Uterus (tissue), 4 donors: ENCODE results near the gene NTRK2. TPM values are rescaled to one million over a fixed set of nuclear protein-coding genes. Genes with fewer than 3 reads are reported as not detected.

ENCODE experiments used
- DNase-seq, 2 donors: peaks; one replicate each; pipeline ENCODE4 v3.0.0-alpha.2; 2019 to 2020
- H3K27ac ChIP-seq, 2 donors: fragments of 200-600 bp; sonication (generic); 1 replicate in 1 of 2; 2 replicates in 1 of 2; pipeline ENCODE4 v1.5.1; 2016 to 2018
- H3K27me3 ChIP-seq, 2 donors: fragments of 200-600 bp; sonication (generic); one replicate each; pipeline ENCODE4 v1.5.1; 2018 to 2019; ENCODE audit warnings: control low read depth in 1 of 2
- H3K36me3 ChIP-seq, 2 donors: fragments of 200-600 bp; sonication (generic); one replicate each; pipeline ENCODE4 v1.5.1; 2019; ENCODE audit warnings: control low read depth in 1 of 2
- H3K4me1 ChIP-seq, 2 donors: fragments of 200-600 bp; sonication (generic); one replicate each; pipeline ENCODE4 v1.5.1; 2018 to 2019; ENCODE audit warnings: control low read depth in 1 of 2
- H3K4me3 ChIP-seq, 2 donors: fragments of 200-600 bp; sonication (generic); 1 replicate in 1 of 2; 2 replicates in 1 of 2; pipeline ENCODE4 v1.5.1; 2018 to 2019; ENCODE audit warnings: mild to moderate bottlenecking in 1 of 2
- H3K9me3 ChIP-seq, 2 donors: fragments of 200-600 bp; sonication (generic); one replicate each; pipeline ENCODE4 v1.5.1; 2019; ENCODE audit warnings: control low read depth in 1 of 2
- POLR2A ChIP-seq, 2 donors: fragments of 450-650 bp; IDR thresholded peaks; one replicate each; pipeline ENCODE4 v1.6.1; 2016; ENCODE audit warnings: antibody characterized with exemption in 2 of 2, mild to moderate bottlenecking in 1 of 2, moderate library complexity in 1 of 2
- intact Hi-C: fragments of 100-400 bp; cut with DNase I; formaldehyde crosslinking; loops from one replicate; pipeline ENCODE4 v1.15.1; 2023; ENCODE audit warnings: low total_unique reads
- total RNA-seq, 4 donors: library from RNA; depleted of rRNA in 3 of 4; stranded (reverse); fragments of >200 nt in 3 of 4; gene quantifications; one replicate each; pipeline versions ENCODE4 v1.1.0 to v1.2.4, GENCODE V29; 2014 to 2023
- TF ChIP-seq, protein P1 (sequence below), 4 experiments: fragments of 200-600 bp in 2 of 4; fragments of 450-650 bp in 2 of 4; sonication (generic) in 2 of 4; IDR thresholded peaks; one replicate each; pipeline ENCODE4 v1.5.1; 2016 to 2019; ENCODE audit warnings: antibody characterized with exemption in 4 of 4, mild to moderate bottlenecking in 2 of 4, moderate library complexity in 1 of 4
- donor health status: DM: yes; HTN: yes; CAD: no.

Gene NTRK2
- total RNA-seq, 4 donors from 2014 or later = 6.5 to 23.2 (median 12.5) TPM

DNA sequence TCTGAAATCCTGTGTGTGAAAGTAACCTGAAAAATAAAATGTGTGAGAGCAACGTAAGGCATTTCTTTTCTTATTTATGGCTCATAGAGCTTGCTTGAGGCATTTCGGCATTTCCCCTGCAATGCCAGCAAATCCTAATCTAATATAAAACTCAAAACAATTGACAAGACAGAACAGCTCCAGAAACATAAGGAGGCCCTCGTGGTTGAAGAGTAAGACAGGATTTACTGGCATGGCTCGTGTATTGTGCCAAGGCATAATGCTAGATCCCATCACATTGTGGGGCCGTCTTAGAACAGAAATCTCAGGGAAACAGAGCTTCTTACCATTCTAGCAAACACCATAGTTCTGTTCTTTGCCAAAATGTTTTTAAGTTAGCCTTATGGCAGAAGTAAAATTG is 166.2 kb downstream of the NTRK2 start:
- TF ChIP-seq, protein P1, sequence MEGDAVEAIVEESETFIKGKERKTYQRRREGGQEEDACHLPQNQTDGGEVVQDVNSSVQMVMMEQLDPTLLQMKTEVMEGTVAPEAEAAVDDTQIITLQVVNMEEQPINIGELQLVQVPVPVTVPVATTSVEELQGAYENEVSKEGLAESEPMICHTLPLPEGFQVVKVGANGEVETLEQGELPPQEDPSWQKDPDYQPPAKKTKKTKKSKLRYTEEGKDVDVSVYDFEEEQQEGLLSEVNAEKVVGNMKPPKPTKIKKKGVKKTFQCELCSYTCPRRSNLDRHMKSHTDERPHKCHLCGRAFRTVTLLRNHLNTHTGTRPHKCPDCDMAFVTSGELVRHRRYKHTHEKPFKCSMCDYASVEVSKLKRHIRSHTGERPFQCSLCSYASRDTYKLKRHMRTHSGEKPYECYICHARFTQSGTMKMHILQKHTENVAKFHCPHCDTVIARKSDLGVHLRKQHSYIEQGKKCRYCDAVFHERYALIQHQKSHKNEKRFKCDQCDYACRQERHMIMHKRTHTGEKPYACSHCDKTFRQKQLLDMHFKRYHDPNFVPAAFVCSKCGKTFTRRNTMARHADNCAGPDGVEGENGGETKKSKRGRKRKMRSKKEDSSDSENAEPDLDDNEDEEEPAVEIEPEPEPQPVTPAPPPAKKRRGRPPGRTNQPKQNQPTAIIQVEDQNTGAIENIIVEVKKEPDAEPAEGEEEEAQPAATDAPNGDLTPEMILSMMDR (IDR thresholded peaks at IDR 0.05) = no peak
- no peak for TF ChIP-seq POLR2A (IDR thresholded peaks at IDR 0.05)
- no peak for DNase-seq
- no peaks in the 10 kb centered on the region for H3K9me3 ChIP-seq
- intact Hi-C loops = no loop called here
- no peak overlapping the region for H3K27ac ChIP-seq
- H3K4me3 ChIP-seq = no peak overlapping the region
- H3K4me1 ChIP-seq = no peaks in the 10 kb centered on the region
- H3K36me3 ChIP-seq = no peaks in the 10 kb centered on the region
- no peaks in the 10 kb centered on the region for H3K27me3 ChIP-seq

DNA sequence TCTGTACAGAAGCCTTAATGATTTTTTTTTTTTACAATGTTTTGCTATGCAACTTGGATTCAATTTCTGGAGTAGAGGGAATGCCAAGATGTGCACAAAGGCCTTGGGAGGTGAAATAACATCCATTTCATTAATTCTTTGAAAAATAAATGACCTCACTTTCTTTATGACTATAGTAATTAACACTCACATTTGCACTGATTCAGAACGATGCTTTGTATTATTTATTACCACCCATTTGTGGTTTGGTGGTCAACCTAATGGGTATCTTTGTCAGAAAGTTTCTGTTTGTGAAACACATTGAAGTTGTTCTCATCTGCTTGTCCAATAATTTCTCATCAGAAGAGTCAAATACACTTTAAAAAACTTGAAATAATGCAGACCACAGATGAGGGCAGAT is 169.3 kb downstream of the NTRK2 start:
- no peaks in the 10 kb centered on the region for H3K9me3 ChIP-seq
- TF ChIP-seq, protein P1 (IDR thresholded peaks at IDR 0.05) = no peak
- no peak for TF ChIP-seq POLR2A (IDR thresholded peaks at IDR 0.05)
- intact Hi-C loops = no loop called here
- no peak overlapping the region for H3K27ac ChIP-seq
- DNase-seq = no peak
- no peaks in the 10 kb centered on the region for H3K4me1 ChIP-seq
- no peaks in the 10 kb centered on the region for H3K27me3 ChIP-seq
- H3K4me3 ChIP-seq = no peak overlapping the region
- no peaks in the 10 kb centered on the region for H3K36me3 ChIP-seq

DNA sequence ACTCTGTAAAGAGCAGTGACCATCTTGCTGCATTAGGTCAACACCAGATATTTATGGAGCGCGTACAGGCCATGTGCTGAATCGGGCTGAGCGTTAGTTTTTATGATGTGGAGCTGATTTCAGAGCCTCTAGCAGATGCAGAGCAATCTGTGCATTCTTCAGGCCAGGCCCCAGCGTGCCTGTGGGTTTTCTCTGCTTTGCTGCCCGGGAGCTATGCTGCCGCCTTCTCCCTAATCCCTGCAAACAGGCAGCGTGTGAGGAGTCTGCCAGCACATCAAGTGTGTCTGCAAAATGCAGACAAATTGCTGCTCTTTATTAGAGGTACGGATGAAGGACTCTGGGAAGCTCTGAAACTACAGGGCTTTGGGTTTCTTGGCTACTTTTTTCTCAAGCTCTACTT is 170.0 kb downstream of the NTRK2 start:
- no peak overlapping the region for H3K4me3 ChIP-seq
- H3K36me3 ChIP-seq = no peaks in the 10 kb centered on the region
- H3K27me3 ChIP-seq = no peaks in the 10 kb centered on the region
- H3K9me3 ChIP-seq = no peaks in the 10 kb centered on the region
- no peak for DNase-seq
- H3K27ac ChIP-seq = no peak overlapping the region
- no peak for TF ChIP-seq POLR2A (IDR thresholded peaks at IDR 0.05)
- TF ChIP-seq, protein P1 (IDR thresholded peaks at IDR 0.05) = no peak
- H3K4me1 ChIP-seq = no peaks in the 10 kb centered on the region
- intact Hi-C loops = no loop called here

DNA sequence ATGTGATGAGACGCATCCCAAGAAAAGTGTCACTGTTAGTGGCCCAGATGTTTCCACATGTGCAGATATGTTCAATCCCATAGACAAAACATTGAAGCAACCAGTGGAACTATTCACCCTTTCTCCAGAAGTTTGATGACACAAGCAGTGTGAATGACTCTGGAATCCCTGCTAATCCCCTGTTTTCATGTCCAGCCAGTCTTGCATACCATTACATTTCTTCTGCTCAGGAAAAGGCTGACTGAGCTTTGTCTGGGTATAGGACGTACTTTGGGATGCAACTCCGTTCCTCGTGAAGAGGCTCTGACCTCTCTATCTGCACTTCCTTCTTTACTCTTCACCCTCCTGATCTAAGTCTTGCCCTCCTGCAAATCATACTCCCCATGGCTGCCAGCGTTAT is 172.4 kb downstream of the NTRK2 start:
- H3K27me3 ChIP-seq = no peaks in the 10 kb centered on the region
- no peak overlapping the region for H3K27ac ChIP-seq
- no peaks in the 10 kb centered on the region for H3K36me3 ChIP-seq
- no peaks in the 10 kb centered on the region for H3K9me3 ChIP-seq
- no peak for TF ChIP-seq POLR2A (IDR thresholded peaks at IDR 0.05)
- TF ChIP-seq, protein P1 (IDR thresholded peaks at IDR 0.05) = no peak
- intact Hi-C loops = no loop called here
- H3K4me3 ChIP-seq = no peak overlapping the region
- no peak for DNase-seq
- no peaks in the 10 kb centered on the region for H3K4me1 ChIP-seq

DNA sequence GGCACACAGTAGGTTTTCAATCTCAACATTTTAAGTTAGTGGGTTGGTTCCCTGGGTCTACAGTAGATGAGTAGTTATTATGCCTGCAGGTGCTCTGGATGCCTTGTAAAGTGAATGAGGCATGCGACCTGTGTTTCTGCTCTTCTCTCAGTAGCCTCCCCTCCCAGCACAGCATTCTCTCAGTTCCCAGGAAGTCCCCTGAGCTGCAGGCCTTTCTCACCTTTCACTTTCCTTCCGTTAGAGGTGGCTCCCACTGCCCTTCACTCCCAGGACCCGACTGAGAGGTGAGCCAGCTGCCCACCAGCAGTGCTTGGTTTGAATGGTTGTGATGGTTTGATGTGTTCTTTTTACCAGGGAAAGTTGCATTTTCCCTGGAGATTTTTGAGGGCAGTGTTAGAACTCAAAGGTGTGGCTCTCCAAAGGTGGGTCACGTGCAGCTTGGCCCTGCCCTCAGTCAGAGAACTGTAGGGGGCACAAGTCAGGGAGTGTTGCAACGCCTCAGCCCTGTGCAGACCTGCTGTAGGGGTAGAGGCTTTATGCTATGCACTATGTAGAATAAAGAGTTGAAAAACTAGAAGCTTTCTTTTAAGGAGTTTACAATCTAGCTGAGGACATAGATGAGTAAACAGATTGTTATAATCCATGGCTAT is 173.8 kb downstream of the NTRK2 start:
- H3K4me3 ChIP-seq = no peak overlapping the region
- TF ChIP-seq, protein P1 (IDR thresholded peaks at IDR 0.05) = no peak
- TF ChIP-seq POLR2A (IDR thresholded peaks at IDR 0.05) = no peak
- H3K27ac ChIP-seq = no peak overlapping the region
- DNase-seq = no peak
- H3K27me3 ChIP-seq = no peaks in the 10 kb centered on the region
- H3K4me1 ChIP-seq = no peaks in the 10 kb centered on the region
- intact Hi-C loops = no loop called here
- H3K36me3 ChIP-seq = no peaks in the 10 kb centered on the region
- H3K9me3 ChIP-seq = no peaks in the 10 kb centered on the region
